DMS53 (cell line): ENCODE results near the gene TCTN3.
"Not testable (repeated sequence)": the region's sequence is repeated elsewhere in the genome, so short reads cannot be mapped to it uniquely, and the experiment has no call there.

Experiments used
- DNase-seq: peaks from one replicate; lab custom pipeline; 2025; lab: John Stamatoyannopoulos, UW

Gene TCTN3

GRCh38 chr10:95628786-95629185 lies 64.9 kb downstream of the TCTN3 start:
- DNase-seq: no peak

- no peak for DNase-seq
Measured at GRCh38 chr10:95626500-95626899, 67.2 kb downstream of the TCTN3 start.

GRCh38 chr10:95620415-95620814 lies 73.3 kb downstream of the TCTN3 start:
- not testable (repeated sequence) for DNase-seq

GRCh38 chr10:95618101-95618500 lies 75.6 kb downstream of the TCTN3 start:
- no peak for DNase-seq

GRCh38 chr10:95616446-95616845 lies 77.3 kb downstream of the TCTN3 start:
- no peak for DNase-seq
